Activated CD4-positive, alpha-beta T cell treated with anti-CD3 and anti-CD28 coated beads, Interleukin-2, amount 10 ng/mL, durations not matched to agents 7 days and 5 days (primary cell): ENCODE results near the gene MC1R. TPM values are rescaled to one million over a fixed set of nuclear protein-coding genes. Genes with fewer than 3 reads are reported as not detected.
A peak's percentile ranks its signal among the peaks of the same experiment; 100 is the strongest.

Source experiments
- CTCF ChIA-PET: fragments of 350-600 bp; sonication (Branson Sonifier 250); formaldehyde crosslinking; loops from one replicate; lab custom pipeline; 2021; ENCODE audit warnings: antibody characterized with exemption; lab: Charles Lee
- POLR2A ChIA-PET: fragments of 350-600 bp; sonication (Branson Sonifier 250); formaldehyde crosslinking; loops from one replicate; lab custom pipeline; 2021; ENCODE audit warnings: antibody characterized with exemption; lab: Charles Lee
- DNase-seq: peaks from one replicate; pipeline ENCODE4 v3.0.0-alpha.2; 2020
- H3K27ac Mint-ChIP-seq: one replicate; pipeline ENCODE4 v1.8.0; 2021; ENCODE audit warnings: mild to moderate bottlenecking, moderate library complexity, mixed read lengths
- H3K27me3 Mint-ChIP-seq: one replicate; pipeline ENCODE4 v1.8.0; 2021; ENCODE audit warnings: mixed read lengths
- H3K36me3 Mint-ChIP-seq: one replicate; pipeline ENCODE4 v1.8.0; 2021; ENCODE audit warnings: low read depth, mixed read lengths
- H3K4me1 Mint-ChIP-seq: one replicate; pipeline ENCODE4 v1.8.0; 2021; ENCODE audit warnings: mixed read lengths
- H3K4me3 Mint-ChIP-seq: one replicate; pipeline ENCODE4 v1.8.0; 2021; ENCODE audit warnings: mild to moderate bottlenecking, moderate library complexity, mixed read lengths
- H3K9me3 Mint-ChIP-seq: one replicate; pipeline ENCODE4 v1.8.0; 2021; ENCODE audit warnings: mixed read lengths
- total RNA-seq, 2 experiments: library from RNA; stranded (reverse); gene quantifications; one replicate each; pipeline ENCODE4 v1.2.3, GENCODE V29; 2021

The MC1R gene
- total RNA-seq, 2 experiments from 2014 or later, result 5.0 to 6.6 TPM

DNA sequence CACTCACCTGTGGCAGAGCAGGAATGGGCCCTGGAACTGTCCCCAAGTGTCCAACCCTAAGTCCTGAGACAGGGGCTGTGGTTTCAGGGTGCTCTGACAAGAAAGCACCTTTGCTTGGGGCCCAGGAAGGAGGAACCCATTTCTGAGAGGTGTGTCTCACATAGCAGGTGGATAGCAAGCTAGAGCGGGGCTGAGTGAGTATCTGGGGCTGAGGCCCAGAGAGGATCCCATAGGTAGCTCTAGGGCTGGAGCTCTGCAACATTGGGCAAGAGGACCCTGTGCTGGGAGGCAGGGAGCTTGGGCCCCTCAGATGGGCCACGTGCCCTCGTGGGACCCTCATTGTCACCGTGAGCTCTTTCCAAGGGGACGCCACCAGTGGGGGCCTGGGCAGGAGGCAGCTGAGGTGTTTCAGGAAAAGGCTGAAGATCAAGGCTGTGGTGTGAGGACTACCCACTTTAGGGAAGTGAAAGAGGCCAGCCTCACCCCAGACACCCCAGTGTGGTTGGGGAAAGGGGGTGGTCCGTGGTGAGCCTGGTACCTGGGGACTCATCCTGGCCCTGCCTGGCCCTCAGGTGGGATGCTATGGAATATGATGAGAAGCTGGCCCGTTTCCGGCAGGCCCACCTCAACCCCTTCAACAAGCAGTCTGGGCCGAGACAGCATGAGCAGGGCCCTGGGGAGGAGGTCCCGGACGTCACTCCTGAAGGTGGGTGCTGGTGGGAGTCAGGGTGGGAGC is 35.2 kb downstream of the MC1R start:
- H3K9me3 Mint-ChIP-seq, result no peaks in the 10 kb centered on the region
- no peak for DNase-seq
- H3K27me3 Mint-ChIP-seq, result no peaks in the 10 kb centered on the region
- H3K27ac Mint-ChIP-seq, result no peak overlapping the region
- CTCF ChIA-PET, result interaction anchor here (1.1 to 1.3 kb wide), 2 partner anchors 12 to 23 kb away, joined by 3 read pairs; no protein-coding TSS in a partner anchor
- peaks cover 7% of the 10 kb centered on the region for H3K36me3 Mint-ChIP-seq
- H3K4me1 Mint-ChIP-seq, result peaks cover 6% of the 10 kb centered on the region
- no peak overlapping the region for H3K4me3 Mint-ChIP-seq
- POLR2A ChIA-PET, result no interaction called here

GRCh38 chr16:89954462-89954861 is 35.8 kb downstream of the MC1R start:
- Mint-ChIP-seq H3K9me3 (no peaks in the 10 kb centered on the region), H3K4me1 (peaks cover 6% of the 10 kb centered on the region), H3K27me3 (no peaks in the 10 kb centered on the region), H3K27ac (no peak overlapping the region), H3K4me3 (no peak overlapping the region), H3K36me3 (peaks cover 7% of the 10 kb centered on the region)
- DNase-seq, result no peak
- ChIA-PET POLR2A (interaction anchor here (0.6 kb wide), 1 partner anchor 65 kb away, joined by 3 read pairs; no protein-coding TSS in a partner anchor), CTCF (interaction anchor here (0.6 to 1.3 kb wide), 3 partner anchors 13 to 33 kb away, joined by 3 to 7 read pairs (median 3); no protein-coding TSS in a partner anchor)

GRCh38 chr16:89955001-89955685 is 36.5 kb downstream of the MC1R start:
- Mint-ChIP-seq H3K36me3 (peaks cover 7% of the 10 kb centered on the region), H3K27ac (no peak overlapping the region), H3K4me3 (no peak overlapping the region), H3K27me3 (no peaks in the 10 kb centered on the region), H3K9me3 (no peaks in the 10 kb centered on the region), H3K4me1 (peaks cover under 1% of the 10 kb centered on the region)
- CTCF ChIA-PET, result interaction anchor here (0.6 kb wide), 1 partner anchor 33 kb away, joined by 7 read pairs; no protein-coding TSS in a partner anchor
- POLR2A ChIA-PET, result interaction anchor here (0.6 kb wide), 1 partner anchor 66 kb away, joined by 3 read pairs; no protein-coding TSS in a partner anchor
- no peak for DNase-seq

GRCh38 chr16:89956505-89957215 is 38.0 kb downstream of the MC1R start:
- H3K27me3 Mint-ChIP-seq, result no peaks in the 10 kb centered on the region

GRCh38 chr16:89957216-89957785 is 38.6 kb downstream of the MC1R start:
- Mint-ChIP-seq H3K9me3 (no peaks in the 10 kb centered on the region), H3K4me1 (no peaks in the 10 kb centered on the region), H3K4me3 (no peak overlapping the region), H3K27ac (no peak overlapping the region), H3K27me3 (no peaks in the 10 kb centered on the region), H3K36me3 (peaks cover 7% of the 10 kb centered on the region)
- ChIA-PET CTCF (interaction anchor here (1.4 kb wide), 1 partner anchor 15 kb away, joined by 3 read pairs; no protein-coding TSS in a partner anchor), POLR2A (no interaction called here)
- DNase-seq, result no peak

More at GRCh38 chr16:89956505-89957215, 38.0 kb downstream of the MC1R start:
- no peak for DNase-seq
- Mint-ChIP-seq H3K9me3 (no peaks in the 10 kb centered on the region), H3K4me3 (no peak overlapping the region), H3K36me3 (peaks cover 7% of the 10 kb centered on the region), H3K4me1 (no peaks in the 10 kb centered on the region), H3K27ac (no peak overlapping the region)
- ChIA-PET CTCF (interaction anchor here (1.4 kb wide), 1 partner anchor 14 kb away, joined by 3 read pairs; no protein-coding TSS in a partner anchor), POLR2A (no interaction called here)

GRCh38 chr16:89958068-89958467 is 39.4 kb downstream of the MC1R start:
- H3K27me3 Mint-ChIP-seq, result no peaks in the 10 kb centered on the region
- ChIA-PET POLR2A (no interaction called here), CTCF (interaction anchor here (0.6 kb wide), 1 partner anchor 10 kb away, joined by 3 read pairs; no protein-coding TSS in a partner anchor)
- DNase-seq, result no peak
- no peak overlapping the region for H3K4me3 Mint-ChIP-seq
- H3K9me3 Mint-ChIP-seq, result no peaks in the 10 kb centered on the region
- peaks cover 7% of the 10 kb centered on the region for H3K36me3 Mint-ChIP-seq
- H3K27ac Mint-ChIP-seq, result no peak overlapping the region
- no peaks in the 10 kb centered on the region for H3K4me1 Mint-ChIP-seq

DNA sequence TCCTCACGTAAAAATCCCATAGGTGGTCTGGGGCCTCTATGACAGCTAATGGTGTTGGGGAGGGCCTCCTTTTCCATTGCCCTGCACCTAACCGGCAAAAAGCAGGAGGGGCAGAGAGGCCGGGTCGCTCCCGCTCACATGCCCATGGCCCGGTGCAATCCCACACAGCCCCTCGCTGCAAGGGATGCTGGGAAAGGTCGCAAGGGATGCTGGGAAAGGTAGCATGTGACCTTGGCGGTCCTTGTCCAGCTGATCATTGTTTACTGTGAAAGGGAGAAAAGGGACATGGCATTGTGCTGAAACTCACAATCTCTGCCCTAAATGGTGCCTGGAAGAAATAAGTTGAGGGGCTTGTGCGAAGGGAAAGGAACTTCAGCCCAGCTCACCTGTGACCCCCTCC is 39.9 kb downstream of the MC1R start:
- no peaks in the 10 kb centered on the region for H3K27me3 Mint-ChIP-seq
- H3K4me3 Mint-ChIP-seq, result no peak overlapping the region
- DNase-seq, result no peak
- H3K9me3 Mint-ChIP-seq, result no peaks in the 10 kb centered on the region
- H3K27ac Mint-ChIP-seq, result no peak overlapping the region
- H3K4me1 Mint-ChIP-seq, result no peaks in the 10 kb centered on the region
- H3K36me3 Mint-ChIP-seq, result peaks cover 7% of the 10 kb centered on the region
- CTCF ChIA-PET, result no interaction called here
- POLR2A ChIA-PET, result no interaction called here

DNA sequence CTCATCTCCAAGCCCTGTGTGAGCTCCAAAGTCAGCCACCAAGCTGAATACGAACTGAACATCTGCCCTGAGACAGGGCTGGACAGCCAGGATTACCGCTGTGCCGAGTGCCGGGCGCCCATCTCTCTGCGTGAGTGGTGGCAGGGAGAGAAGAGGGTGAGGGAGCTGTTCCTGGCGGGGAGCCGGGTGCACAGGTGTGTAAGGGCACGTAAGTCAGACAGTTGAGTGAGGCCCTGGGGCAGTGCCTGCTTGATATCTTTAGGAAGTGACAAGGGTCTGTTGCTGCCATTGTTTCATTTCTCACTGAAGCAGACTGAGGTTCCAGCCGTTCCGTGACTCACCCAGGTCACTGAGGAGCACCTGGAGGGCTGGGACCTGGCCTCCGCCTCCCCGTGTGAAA is 42.3 kb downstream of the MC1R start:
- DNase-seq, result no peak
- Mint-ChIP-seq H3K27me3 (no peaks in the 10 kb centered on the region), H3K4me3 (no peak overlapping the region), H3K27ac (peak overlapping the region; percentile 9), H3K9me3 (no peaks in the 10 kb centered on the region), H3K36me3 (peaks cover 7% of the 10 kb centered on the region), H3K4me1 (no peaks in the 10 kb centered on the region)
- ChIA-PET POLR2A (no interaction called here), CTCF (no interaction called here)

DNA sequence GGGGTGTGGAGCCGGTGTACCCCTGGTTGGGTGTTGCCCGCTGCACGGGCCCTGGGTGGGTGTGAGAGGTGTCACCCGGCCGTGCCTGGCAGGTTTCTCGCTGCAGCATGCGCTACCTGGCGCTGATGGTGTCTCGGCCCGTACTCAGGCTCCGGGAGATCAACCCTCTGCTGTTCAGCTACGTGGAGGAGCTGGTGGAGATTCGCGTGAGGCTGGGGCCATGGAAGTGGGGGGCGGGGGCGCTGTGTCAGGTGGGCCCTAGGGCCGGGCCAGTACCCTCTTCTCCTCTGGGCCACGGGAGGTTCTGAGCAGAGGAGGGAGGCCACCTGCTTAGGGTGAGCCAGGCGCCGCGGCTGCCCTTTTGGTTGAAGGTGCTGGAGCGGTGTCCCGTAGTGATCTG is 43.3 kb downstream of the MC1R start:
- ChIA-PET POLR2A (no interaction called here), CTCF (no interaction called here)
- no peak for DNase-seq
- Mint-ChIP-seq H3K9me3 (no peaks in the 10 kb centered on the region), H3K4me1 (no peaks in the 10 kb centered on the region), H3K4me3 (no peak overlapping the region), H3K27me3 (no peaks in the 10 kb centered on the region), H3K36me3 (peaks cover 7% of the 10 kb centered on the region), H3K27ac (no peak overlapping the region)

DNA sequence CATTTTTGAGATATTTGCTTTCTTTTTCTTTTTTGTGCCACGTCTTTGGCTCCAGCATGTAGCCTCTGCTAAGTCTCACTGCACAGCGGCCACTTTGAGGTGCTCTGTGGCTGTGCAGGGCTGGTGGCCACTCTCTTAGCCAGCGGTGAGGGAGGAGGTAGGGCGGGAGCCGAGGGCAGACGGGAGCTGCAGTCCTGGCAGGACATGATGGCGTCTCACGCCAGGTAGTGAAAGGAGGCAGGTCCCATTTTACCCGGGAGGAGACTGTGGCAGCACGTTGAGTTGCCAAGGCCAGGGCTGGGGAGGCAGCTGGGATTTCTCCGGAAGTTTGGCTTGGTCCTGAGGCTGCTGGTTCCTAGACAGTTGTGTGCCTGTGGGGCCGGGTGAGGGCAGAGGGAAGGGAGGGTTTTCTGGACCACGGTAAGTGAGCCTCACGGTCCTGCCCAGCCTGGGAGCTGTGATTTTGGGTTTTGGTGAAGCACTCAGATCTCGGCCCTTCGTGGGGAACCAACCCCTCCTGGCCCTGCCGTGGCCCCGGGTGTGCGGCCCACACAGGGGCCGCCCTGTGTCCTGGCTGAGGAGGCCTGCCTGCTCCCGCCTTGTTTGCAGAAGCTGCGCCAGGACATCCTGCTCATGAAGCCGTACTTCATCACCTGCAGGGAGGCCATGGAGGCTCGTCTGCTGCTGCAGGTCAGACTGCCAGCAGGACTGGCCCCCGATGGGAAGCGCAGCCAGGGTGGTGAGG is 44.3 kb downstream of the MC1R start:
- no peak overlapping the region for H3K27ac Mint-ChIP-seq
- peaks cover 7% of the 10 kb centered on the region for H3K36me3 Mint-ChIP-seq
- no peaks in the 10 kb centered on the region for H3K27me3 Mint-ChIP-seq
- H3K4me3 Mint-ChIP-seq, result no peak overlapping the region
- no peaks in the 10 kb centered on the region for H3K4me1 Mint-ChIP-seq
- H3K9me3 Mint-ChIP-seq, result no peaks in the 10 kb centered on the region
- ChIA-PET CTCF (interaction anchor here (1.2 kb wide), 1 partner anchor 14 kb away, joined by 3 read pairs; no protein-coding TSS in a partner anchor), POLR2A (no interaction called here)
- DNase-seq, result no peak

DNA sequence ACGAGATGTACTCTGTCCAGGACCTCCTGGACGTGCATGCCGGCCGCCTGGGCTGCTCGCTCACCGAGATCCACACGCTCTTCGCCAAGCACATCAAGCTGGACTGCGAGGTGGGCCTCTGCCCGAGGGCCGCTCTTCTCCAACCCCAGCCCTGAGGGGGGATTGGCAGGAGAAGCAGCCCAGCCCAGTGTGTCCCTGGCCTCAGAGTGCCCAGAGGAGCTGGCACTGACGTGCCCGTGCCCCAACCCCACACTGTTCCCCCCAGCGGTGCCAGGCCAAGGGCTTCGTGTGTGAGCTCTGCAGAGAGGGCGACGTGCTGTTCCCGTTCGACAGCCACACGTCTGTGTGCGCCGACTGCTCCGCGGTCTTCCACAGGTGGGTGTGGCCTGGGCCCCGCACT is 45.5 kb downstream of the MC1R start:
- Mint-ChIP-seq H3K9me3 (no peaks in the 10 kb centered on the region), H3K27me3 (no peaks in the 10 kb centered on the region), H3K4me1 (no peaks in the 10 kb centered on the region), H3K36me3 (no peaks in the 10 kb centered on the region), H3K27ac (no peak overlapping the region), H3K4me3 (no peak overlapping the region)
- ChIA-PET CTCF (no interaction called here), POLR2A (no interaction called here)
- no peak for DNase-seq
